B cell (primary cell): ENCODE data around the gene RASGEF1B. TPM values are rescaled to one million over a fixed set of nuclear protein-coding genes. Genes with fewer than 3 reads are reported as not detected.
"Not testable (repeated sequence)": the region's sequence is repeated elsewhere in the genome, so short reads cannot be mapped to it uniquely, and the experiment has no call there.

Experiments used
- ATAC-seq: fragments of 200-7000 bp; cut with Tn5 transposase; one replicate; pipeline ENCODE4 v1.10.0; 2021; ENCODE audit warnings: low read depth, mild to moderate bottlenecking, moderate number of reproducible peaks, moderate library complexity
- CTCF ChIA-PET: fragments of 350-600 bp; sonication (Branson Sonifier 250); formaldehyde crosslinking; loops from one replicate; lab custom pipeline; 2021; ENCODE audit warnings: antibody characterized with exemption, inconsistent platforms; lab: Charles Lee
- POLR2A ChIA-PET: fragments of 350-600 bp; sonication (Branson Sonifier 250); formaldehyde crosslinking; loops from one replicate; lab custom pipeline; 2021; ENCODE audit warnings: antibody characterized with exemption; lab: Charles Lee
- DNase-seq: peaks from one replicate; pipeline ENCODE4 v3.0.0; 2013
- H2AFZ ChIP-seq: 2 replicates; pipeline ENCODE4 v1.6.1; 2012; ENCODE audit warnings: mild to moderate bottlenecking, low read depth, low read length; ENCODE audit not compliant: insufficient read depth, poor library complexity, severe bottlenecking
- H3K27ac ChIP-seq, 2 donors: 1 replicate in 1 of 2; 2 replicates in 1 of 2; pipeline ENCODE4 v1.5.1; 2012 to 2013; ENCODE audit warnings: low read length in 2 of 2, mild to moderate bottlenecking in 2 of 2, moderate library complexity in 1 of 2
- H3K27me3 ChIP-seq, 4 experiments: fragments of 200-600 bp in 1 of 4; sonication (generic) in 1 of 4; replicated peaks in 1 of 4; 1 replicate in 2 of 4; 2 replicates in 2 of 4; pipeline versions ENCODE4 v1.6.1 to v1.7.0; 2013 to 2016; ENCODE audit warnings: low read length in 3 of 4, mild to moderate bottlenecking in 2 of 4, mixed read lengths in 1 of 4, moderate library complexity in 1 of 4; ENCODE audit not compliant: insufficient read depth in 4 of 4, control insufficient read depth in 3 of 4; ENCODE audit errors: control extremely low read depth in 1 of 4
- H3K36me3 ChIP-seq, 2 experiments: replicated peaks in 1 of 2; 1 replicate in 1 of 2; 2 replicates in 1 of 2; pipeline versions ENCODE4 v1.6.1 to v1.7.1; 2013; ENCODE audit warnings: low read length in 1 of 2; ENCODE audit not compliant: insufficient read depth in 2 of 2, control insufficient read depth in 1 of 2; ENCODE audit errors: control extremely low read depth in 1 of 2, extremely low read depth in 1 of 2
- H3K4me1 ChIP-seq, 2 donors: fragments of 200-600 bp in 1 of 2; sonication (generic) in 1 of 2; 1 replicate in 1 of 2; 2 replicates in 1 of 2; pipeline versions ENCODE4 v1.5.1 to v1.6.1; 2013 to 2017; ENCODE audit warnings: low read length in 2 of 2; ENCODE audit not compliant: control insufficient read depth in 2 of 2, insufficient read depth in 2 of 2
- H3K4me2 ChIP-seq: replicated peaks from 2 replicates; pipeline ENCODE3; 2012; ENCODE audit warnings: mild to moderate bottlenecking, low read depth, low read length; ENCODE audit not compliant: poor library complexity, severe bottlenecking
- H3K4me3 ChIP-seq, 5 experiments: fragments of 200-600 bp in 1 of 5; sonication (generic) in 1 of 5; 1 replicate in 3 of 5; 2 replicates in 2 of 5; pipeline versions ENCODE4 v1.5.1 to v1.7.0; 2011 to 2016; ENCODE audit warnings: low read length in 4 of 5, mild to moderate bottlenecking in 4 of 5, low read depth in 2 of 5, control low read depth in 1 of 5, moderate library complexity in 1 of 5; ENCODE audit not compliant: insufficient read depth in 1 of 5; ENCODE audit errors: control extremely low read depth in 1 of 5, extremely low read depth in 1 of 5
- H3K79me2 ChIP-seq: fragments of 200-600 bp; sonication (generic); one replicate; pipeline ENCODE4 v1.6.0; 2016; ENCODE audit warnings: low read length; ENCODE audit not compliant: control insufficient read depth, insufficient read depth
- H3K9ac ChIP-seq: fragments of 200-600 bp; sonication (generic); 2 replicates; pipeline ENCODE4 v1.6.1; 2017; ENCODE audit warnings: mild to moderate bottlenecking, low read length, moderate library complexity
- H3K9me3 ChIP-seq, 3 donors: one replicate each; pipeline versions ENCODE4 v1.6.1 to v1.7.1; 2013; ENCODE audit warnings: low read length in 2 of 3; ENCODE audit not compliant: control insufficient read depth in 2 of 3, insufficient read depth in 1 of 3; ENCODE audit errors: control extremely low read depth in 1 of 3
- H4K20me1 ChIP-seq: 2 replicates; pipeline ENCODE4 v1.6.0; 2012; ENCODE audit warnings: mild to moderate bottlenecking, low read length; ENCODE audit not compliant: insufficient read depth, control insufficient read depth, poor library complexity, severe bottlenecking
- H3K27ac Mint-ChIP-seq: one replicate; pipeline ENCODE4 v1.8.0; 2021; ENCODE audit warnings: mixed read lengths
- H3K27me3 Mint-ChIP-seq: one replicate; pipeline ENCODE4 v1.8.0; 2021; ENCODE audit warnings: mixed read lengths
- H3K4me1 Mint-ChIP-seq: one replicate; pipeline ENCODE4 v1.8.0; 2021; ENCODE audit warnings: mixed read lengths
- H3K4me3 Mint-ChIP-seq: one replicate; pipeline ENCODE4 v1.8.0; 2021; ENCODE audit warnings: mixed read lengths
- H3K9me3 Mint-ChIP-seq: one replicate; pipeline ENCODE4 v1.8.0; 2022; ENCODE audit warnings: mixed read lengths; ENCODE audit not compliant: insufficient read depth
- EZH2 ChIP-seq: IDR thresholded peaks from 2 replicates; pipeline ENCODE4 v1.6.1; 2012; ENCODE audit warnings: borderline replicate concordance, low read depth, mild to moderate bottlenecking, moderate library complexity, low read length; ENCODE audit not compliant: insufficient read depth, poor library complexity, severe bottlenecking
- WGBS: methylation state at CpG from one replicate; pipeline ENCODE4 v1.1.5; 2013; ENCODE audit warnings: missing lambda C conversion rate; ENCODE audit not compliant: insufficient coverage; 5-methylcytosine and 5-hydroxymethylcytosine counted together
- intact Hi-C: fragments of 100-400 bp; cut with micrococcal nuclease; formaldehyde crosslinking; loops from one replicate; pipeline ENCODE4 v1.10.0; 2022
- polyA plus RNA-seq: library from polyadenylated mRNA; depleted of rRNA; stranded (reverse); fragments of >200 nt; gene quantifications from 2 replicates; pipeline ENCODE4 v1.2.3, GENCODE V29; 2012
- total RNA-seq, 2 donors: library from RNA; stranded (reverse); fragments of 120-200 nt in 1 of 2; gene quantifications; 1 replicate in 1 of 2; 2 replicates in 1 of 2; pipeline versions ENCODE4 v1.2.3 to v1.2.4, GENCODE V29; 2013 to 2022
- TF ChIP-seq, protein P1 (sequence below): fragments of 200-600 bp; IDR thresholded peaks from one replicate; pipeline ENCODE4 v1.8.0; 2022; ENCODE audit warnings: antibody characterized with exemption, mild to moderate bottlenecking

Gene RASGEF1B
- total and polyA plus RNA-seq, 2 donors (not counting 1 experiment from before 2014, with no cell fraction given), result 20.4 to 130 TPM

DNA sequence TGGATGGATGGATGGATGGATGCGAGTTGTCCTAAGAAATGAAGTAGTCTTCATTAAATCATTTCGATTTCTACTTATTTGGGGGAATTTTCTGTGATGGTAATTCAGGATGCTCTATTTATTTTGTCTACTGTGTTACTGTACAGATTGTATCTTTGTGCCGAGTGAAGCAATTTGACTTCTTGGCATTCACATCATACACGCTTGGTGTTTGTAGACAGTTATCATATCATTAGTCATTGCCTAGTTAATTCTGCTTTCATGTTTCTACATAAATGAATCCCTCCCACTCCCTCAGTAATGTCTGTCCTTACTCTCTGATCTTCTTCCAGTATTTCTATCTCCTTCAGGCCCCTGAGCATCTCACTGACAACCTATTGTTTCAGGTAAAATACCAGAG lies 64.0 kb downstream of the RASGEF1B start:
- no peak overlapping the region for H3K4me3 ChIP-seq
- ChIA-PET POLR2A (no interaction called here), CTCF (interaction anchor here (1.1 to 4.6 kb wide), 12 partner anchors 10 to 861 kb away, joined by 3 to 45 read pairs (median 6); no protein-coding TSS in a partner anchor)
- TF ChIP-seq, protein P1, sequence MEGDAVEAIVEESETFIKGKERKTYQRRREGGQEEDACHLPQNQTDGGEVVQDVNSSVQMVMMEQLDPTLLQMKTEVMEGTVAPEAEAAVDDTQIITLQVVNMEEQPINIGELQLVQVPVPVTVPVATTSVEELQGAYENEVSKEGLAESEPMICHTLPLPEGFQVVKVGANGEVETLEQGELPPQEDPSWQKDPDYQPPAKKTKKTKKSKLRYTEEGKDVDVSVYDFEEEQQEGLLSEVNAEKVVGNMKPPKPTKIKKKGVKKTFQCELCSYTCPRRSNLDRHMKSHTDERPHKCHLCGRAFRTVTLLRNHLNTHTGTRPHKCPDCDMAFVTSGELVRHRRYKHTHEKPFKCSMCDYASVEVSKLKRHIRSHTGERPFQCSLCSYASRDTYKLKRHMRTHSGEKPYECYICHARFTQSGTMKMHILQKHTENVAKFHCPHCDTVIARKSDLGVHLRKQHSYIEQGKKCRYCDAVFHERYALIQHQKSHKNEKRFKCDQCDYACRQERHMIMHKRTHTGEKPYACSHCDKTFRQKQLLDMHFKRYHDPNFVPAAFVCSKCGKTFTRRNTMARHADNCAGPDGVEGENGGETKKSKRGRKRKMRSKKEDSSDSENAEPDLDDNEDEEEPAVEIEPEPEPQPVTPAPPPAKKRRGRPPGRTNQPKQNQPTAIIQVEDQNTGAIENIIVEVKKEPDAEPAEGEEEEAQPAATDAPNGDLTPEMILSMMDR, result no peak
- no peak for TF ChIP-seq EZH2
- no peaks in the 10 kb centered on the region for H3K36me3 ChIP-seq
- 100% methylated on average over 2 of the region's 4 CpGs for WGBS
- Mint-ChIP-seq H3K27ac (no peak overlapping the region), H3K9me3 (no peaks in the 10 kb centered on the region), H3K4me1 (peaks cover 3% of the 10 kb centered on the region), H3K4me3 (no peak overlapping the region), H3K27me3 (no peaks in the 10 kb centered on the region)
- no peaks in the 10 kb centered on the region for H3K4me1 ChIP-seq
- DNase-seq, result no peak
- H3K4me2 ChIP-seq, result no peak overlapping the region
- intact Hi-C loops, result loop anchor here (5.0 kb wide), 2 partner anchors 810 to 1330 kb away; no protein-coding TSS in a partner anchor
- no peaks in the 10 kb centered on the region for H3K27me3 ChIP-seq
- no peak for ATAC-seq
- no peaks in the 10 kb centered on the region for H3K9me3 ChIP-seq
- no peaks in the 10 kb centered on the region for H4K20me1 ChIP-seq
- no peak overlapping the region for H3K27ac ChIP-seq
- H3K9ac ChIP-seq, result no peak overlapping the region
- H3K79me2 ChIP-seq, result no peaks in the 10 kb centered on the region
- no peak overlapping the region for H2AFZ ChIP-seq

DNA sequence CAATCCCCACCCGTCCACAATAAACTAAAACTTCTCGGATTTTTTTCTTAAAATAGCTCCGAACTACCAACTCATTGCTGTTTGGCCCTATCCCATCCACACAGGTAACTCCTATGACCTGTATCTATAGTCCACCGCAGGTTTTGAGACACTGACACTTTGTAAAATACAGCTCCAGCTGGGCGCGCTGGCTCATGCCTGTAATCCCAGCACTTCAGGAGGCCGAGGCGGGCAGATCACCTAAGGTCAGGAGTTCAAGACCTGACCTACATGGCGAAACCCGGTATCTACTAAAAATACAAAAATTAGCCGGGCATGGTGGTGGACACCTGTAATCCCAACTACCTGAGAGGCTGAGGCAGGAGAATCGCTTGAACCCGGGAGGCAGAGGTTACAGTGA lies 65.2 kb downstream of the RASGEF1B start:
- H3K9me3 Mint-ChIP-seq, H2AFZ ChIP-seq, H4K20me1 ChIP-seq: not testable (repeated sequence)

More for the DNA sequence above, 65.2 kb downstream of the RASGEF1B start:
- DNase-seq, H3K9me3 ChIP-seq, H3K4me3 Mint-ChIP-seq, H3K27ac Mint-ChIP-seq, H3K9ac ChIP-seq, H3K36me3 ChIP-seq, H3K27me3 Mint-ChIP-seq, H3K4me2 ChIP-seq, H3K27ac ChIP-seq, ATAC-seq, H3K27me3 ChIP-seq, H3K4me1 Mint-ChIP-seq, H3K79me2 ChIP-seq, H3K4me3 ChIP-seq, H3K4me1 ChIP-seq: not testable (repeated sequence)
- ChIA-PET POLR2A (interaction anchor here (0.5 kb wide), 1 partner anchor 1495 kb away, joined by 3 read pairs; no protein-coding TSS in a partner anchor), CTCF (interaction anchor here (0.7 to 4.6 kb wide), 22 partner anchors 11 to 953 kb away, joined by 3 to 45 read pairs (median 5); partner anchors contain the start of gene RASGEF1B)
- intact Hi-C loops, result loop anchor here (1.0 to 5.0 kb wide), 9 partner anchors 15 to 1331 kb away; no protein-coding TSS in a partner anchor
- WGBS, result 68% methylated on average over 8 of the region's 13 CpGs
